OCI-LY1 (cell line): Measurements from ENCODE around the gene LRRC72.

Source experiments
- H2AFZ ChIP-seq: fragments of 200-600 bp; sonication (generic), shearing (Covaris generic); 2 replicates; pipeline ENCODE4 v1.6.0; 2014; ENCODE audit warnings: antibody characterized with exemption, mild to moderate bottlenecking, low read length
- H3F3A ChIP-seq: fragments of 200-600 bp; sonication (generic), shearing (Covaris generic); 2 replicates; pipeline ENCODE4 v1.6.0; 2014; ENCODE audit warnings: mild to moderate bottlenecking, antibody characterized with exemption, low read length, moderate library complexity; ENCODE audit not compliant: insufficient read depth
- H3K27ac ChIP-seq: fragments of 200-600 bp; sonication (generic); 2 replicates; pipeline ENCODE4 v1.5.1; 2014; ENCODE audit warnings: low read length, mixed run types, mild to moderate bottlenecking, low read depth; ENCODE audit not compliant: poor library complexity, severe bottlenecking
- H3K27me3 ChIP-seq: fragments of 200-600 bp; sonication (generic); 2 replicates; pipeline ENCODE4 v1.6.0; 2014; ENCODE audit warnings: antibody characterized with exemption, mild to moderate bottlenecking, low read length, moderate library complexity; ENCODE audit not compliant: insufficient read depth
- H3K36me3 ChIP-seq: fragments of 200-600 bp; sonication (generic); 2 replicates; pipeline ENCODE4 v1.6.1; 2014; ENCODE audit warnings: mild to moderate bottlenecking, antibody characterized with exemption, low read length, moderate library complexity, mixed read lengths; ENCODE audit not compliant: insufficient read depth
- H3K4me1 ChIP-seq: fragments of 200-600 bp; sonication (generic); 2 replicates; pipeline ENCODE4 v1.5.1; 2014; ENCODE audit warnings: mild to moderate bottlenecking, low read length, moderate library complexity; ENCODE audit not compliant: insufficient read depth, severe bottlenecking
- H3K4me2 ChIP-seq: fragments of 200-600 bp; sonication (generic), shearing (Covaris generic); 2 replicates; pipeline ENCODE4 v1.6.1; 2014; ENCODE audit warnings: low read length
- H3K4me3 ChIP-seq: fragments of 200-600 bp; sonication (generic); 2 replicates; pipeline ENCODE4 v1.5.1; 2014; ENCODE audit warnings: low read length, low read depth, mild to moderate bottlenecking, mixed read lengths; ENCODE audit not compliant: poor library complexity, severe bottlenecking
- H3K79me2 ChIP-seq: fragments of 200-600 bp; shearing (Covaris generic); 2 replicates; pipeline ENCODE4 v1.6.1; 2016; ENCODE audit warnings: mixed run types, low read length, mixed read lengths; ENCODE audit not compliant: insufficient read depth
- H3K9ac ChIP-seq: fragments of 200-600 bp; sonication (generic), shearing (Covaris generic); 2 replicates; pipeline ENCODE4 v1.6.1; 2014; ENCODE audit warnings: mild to moderate bottlenecking, low read length, mixed read lengths
- H3K9me2 ChIP-seq: fragments of 200-600 bp; sonication (generic), shearing (Covaris generic); 2 replicates; pipeline ENCODE4 v1.6.1; 2014; ENCODE audit warnings: low read depth, mild to moderate bottlenecking, low read length, mixed read lengths
- H3K9me3 ChIP-seq: fragments of 200-600 bp; shearing (Covaris generic); 2 replicates; pipeline ENCODE4 v1.6.1; 2014; ENCODE audit warnings: low read length, mixed read lengths
- H4K20me1 ChIP-seq: fragments of 200-600 bp; sonication (generic), shearing (Covaris generic); 2 replicates; pipeline ENCODE4 v1.6.0; 2016; ENCODE audit warnings: mild to moderate bottlenecking, low read length; ENCODE audit not compliant: insufficient read depth
- CTCF ChIP-seq: fragments of 200-600 bp; sonication (generic), shearing (Covaris generic); IDR thresholded peaks from 2 replicates; pipeline ENCODE4 v1.5.1; 2017; ENCODE audit warnings: mild to moderate bottlenecking, antibody characterized with exemption, low read length, moderate library complexity, mixed read lengths
- EZH2 ChIP-seq: fragments of 200-600 bp; sonication (generic), shearing (Covaris generic); IDR thresholded peaks from 2 replicates; pipeline ENCODE4 v1.8.0; 2017; ENCODE audit warnings: borderline replicate concordance, mixed run types, mild to moderate bottlenecking, antibody characterized with exemption, low read length, moderate library complexity, mixed read lengths

The LRRC72 gene

DNA sequence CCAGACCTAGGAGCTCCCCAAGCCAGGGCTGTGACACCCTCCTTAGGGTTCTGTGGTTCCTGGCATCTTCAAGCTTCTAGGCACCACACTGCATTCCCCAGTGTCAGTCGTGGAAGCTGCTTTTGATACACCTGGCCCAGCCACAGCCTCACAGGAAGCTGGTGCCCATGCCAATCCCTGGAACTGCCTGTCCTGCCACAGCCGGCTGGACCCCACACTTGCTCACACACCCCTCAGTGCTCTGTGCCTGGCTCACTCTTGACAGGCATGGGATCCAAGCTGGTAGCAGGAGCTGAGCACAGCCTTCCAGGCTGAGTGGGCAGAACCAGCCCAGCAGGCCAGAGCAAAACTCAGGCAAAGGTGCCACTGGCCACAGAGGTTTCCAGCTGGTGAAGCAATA is 21.8 kb downstream of the LRRC72 start:
- H3F3A ChIP-seq: no peaks in the 10 kb centered on the region
- no peaks in the 10 kb centered on the region for H3K36me3 ChIP-seq
- no peaks in the 10 kb centered on the region for H3K9me2 ChIP-seq
- H2AFZ ChIP-seq: no peak overlapping the region
- H4K20me1 ChIP-seq: no peaks in the 10 kb centered on the region; the same call in 1 of the 2 replicates
- H3K9ac ChIP-seq: no peak overlapping the region
- H3K79me2 ChIP-seq: no peaks in the 10 kb centered on the region
- no peak overlapping the region for H3K4me3 ChIP-seq
- H3K27ac ChIP-seq: no peak overlapping the region
- no peaks in the 10 kb centered on the region for H3K4me1 ChIP-seq
- H3K9me3 ChIP-seq: no peaks in the 10 kb centered on the region
- no peak overlapping the region for H3K4me2 ChIP-seq
- no peaks in the 10 kb centered on the region; the same call in 1 of the 2 replicates for H3K27me3 ChIP-seq
- no peak for TF ChIP-seq EZH2
- no peak for TF ChIP-seq CTCF

DNA sequence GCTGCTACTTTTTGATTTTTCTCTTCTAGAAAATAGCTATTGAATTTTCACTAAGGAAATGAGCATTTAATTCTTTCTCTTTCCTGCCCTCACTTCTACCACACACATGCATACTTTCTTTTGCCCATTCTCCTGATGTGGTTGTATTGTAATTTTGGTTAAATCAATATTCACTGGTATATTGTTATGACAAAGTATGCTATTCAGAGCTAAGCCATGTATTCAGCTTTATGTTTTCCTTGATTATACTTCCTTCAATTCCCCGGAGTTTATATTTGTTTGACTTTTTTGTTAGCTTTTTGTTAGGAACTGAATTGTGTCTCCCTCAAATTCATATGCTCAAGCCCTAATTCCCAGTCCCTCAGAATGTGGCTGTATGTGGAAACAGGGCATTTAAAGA is 24.0 kb downstream of the LRRC72 start:
- no peaks in the 10 kb centered on the region for H3K4me1 ChIP-seq
- H3K9me2 ChIP-seq: no peaks in the 10 kb centered on the region

DNA sequence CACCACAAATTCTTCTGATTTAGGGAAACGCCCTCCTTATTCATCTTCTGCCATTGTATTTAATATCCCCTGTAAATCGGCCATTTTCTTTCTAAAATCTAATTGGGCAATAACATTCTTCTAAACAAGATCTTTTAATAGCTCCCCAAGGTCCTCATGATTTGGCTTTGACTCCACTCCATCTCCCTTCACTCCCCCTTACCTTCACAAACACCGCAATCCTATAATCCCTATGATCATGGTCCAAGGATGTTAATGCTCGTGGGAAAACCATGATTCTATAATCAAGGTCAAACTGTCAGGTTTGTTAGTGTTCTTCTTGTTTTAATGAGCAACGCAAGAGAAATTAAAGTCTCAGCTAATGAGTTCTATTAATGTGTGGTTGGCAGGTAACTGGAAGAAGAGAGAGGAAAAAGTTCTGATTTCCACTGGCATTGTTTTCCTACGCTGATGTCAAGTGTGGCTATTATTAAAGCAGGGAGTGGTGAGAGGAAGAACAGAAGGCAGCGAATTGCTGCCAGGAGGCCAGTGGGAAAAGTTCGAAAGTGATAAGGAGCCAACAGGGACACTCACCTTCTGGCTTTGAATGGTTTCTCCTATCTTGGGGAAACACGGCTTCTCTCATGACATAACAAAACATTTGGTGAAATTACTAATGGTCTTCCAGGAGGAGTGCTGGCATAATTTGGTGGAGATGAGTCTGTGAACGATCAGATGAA is 28.1 kb downstream of the LRRC72 start:
- H3F3A ChIP-seq: no peaks in the 10 kb centered on the region
- no peak overlapping the region for H2AFZ ChIP-seq

More for the DNA sequence above, 24.0 kb downstream of the LRRC72 start:
- H3K9me3 ChIP-seq: no peaks in the 10 kb centered on the region
- H3K27ac ChIP-seq: no peak overlapping the region
- H2AFZ ChIP-seq: no peak overlapping the region
- no peaks in the 10 kb centered on the region for H3K36me3 ChIP-seq
- no peaks in the 10 kb centered on the region for H3K79me2 ChIP-seq
- no peaks in the 10 kb centered on the region for H3F3A ChIP-seq
- no peaks in the 10 kb centered on the region; the same call in 1 of the 2 replicates for H3K27me3 ChIP-seq
- H3K4me3 ChIP-seq: no peak overlapping the region
- H3K4me2 ChIP-seq: no peak overlapping the region
- no peaks in the 10 kb centered on the region; the same call in 1 of the 2 replicates for H4K20me1 ChIP-seq
- no peak overlapping the region for H3K9ac ChIP-seq
- TF ChIP-seq EZH2: no peak
- TF ChIP-seq CTCF: no peak

More for the DNA sequence above, 28.1 kb downstream of the LRRC72 start:
- Histone ChIP-seq H3K4me1 (no peaks in the 10 kb centered on the region), H3K9ac (no peak overlapping the region), H3K27me3 (no peaks in the 10 kb centered on the region), H3K9me2 (no peaks in the 10 kb centered on the region), H4K20me1 (no peaks in the 10 kb centered on the region), H3K27ac (no peak overlapping the region), H3K4me3 (no peak overlapping the region), H3K79me2 (no peaks in the 10 kb centered on the region), H3K36me3 (no peaks in the 10 kb centered on the region), H3K4me2 (no peak overlapping the region), H3K9me3 (no peaks in the 10 kb centered on the region)
- TF ChIP-seq CTCF (no peak), EZH2 (no peak)
